ENCODE measurements around the gene PBX3. TPM values are rescaled to one million over a fixed set of nuclear protein-coding genes. Genes with fewer than 3 reads are reported as not detected.
"Not testable (repeated sequence)": the region's sequence is repeated elsewhere in the genome, so short reads cannot be mapped to it uniquely, and the experiment has no call there.

PBX3 gene
- total RNA-seq, 1 experiment from 2014 or later: 9.6 TPM

- peak; percentile 12 for DNase-seq (ENCODE audit: low spot score)
Observed at GRCh38 chr9:125822160-125822559, 75.0 kb downstream of the PBX3 start.

- DNase-seq (ENCODE audit: low spot score): no peak
Observed at GRCh38 chr9:125822902-125823301, 75.7 kb downstream of the PBX3 start.

DNA sequence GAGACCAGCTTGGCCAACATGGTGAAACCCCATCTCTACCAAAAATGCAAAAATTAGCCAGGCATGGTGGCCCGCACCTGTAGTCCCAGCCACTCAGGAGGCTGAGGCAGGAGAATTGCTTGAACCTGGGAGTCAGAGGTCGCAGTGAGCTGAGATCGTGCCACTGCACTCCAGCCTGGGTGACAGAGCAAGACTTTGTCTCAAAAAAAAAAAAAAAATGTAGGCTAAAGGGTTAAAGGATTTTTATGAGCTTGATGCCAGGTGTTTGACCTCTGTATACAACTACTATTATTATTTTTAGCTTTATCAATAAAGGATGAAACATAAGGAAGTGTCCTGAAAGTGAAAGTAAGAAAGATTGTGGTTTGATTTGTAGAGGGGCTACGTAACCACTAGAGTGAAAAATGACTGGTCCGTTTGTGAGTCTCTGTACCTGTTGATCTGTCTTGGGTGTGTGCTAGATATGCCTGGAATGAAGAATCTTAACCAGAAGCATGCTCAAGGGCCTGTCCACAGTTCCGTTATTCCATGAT lies 76.8 kb downstream of the PBX3 start:
- not testable (repeated sequence) for DNase-seq (ENCODE audit: low spot score)

- no peak for DNase-seq (ENCODE audit: low spot score)
Observed at GRCh38 chr9:125825762-125826161, 78.6 kb downstream of the PBX3 start.

DNA sequence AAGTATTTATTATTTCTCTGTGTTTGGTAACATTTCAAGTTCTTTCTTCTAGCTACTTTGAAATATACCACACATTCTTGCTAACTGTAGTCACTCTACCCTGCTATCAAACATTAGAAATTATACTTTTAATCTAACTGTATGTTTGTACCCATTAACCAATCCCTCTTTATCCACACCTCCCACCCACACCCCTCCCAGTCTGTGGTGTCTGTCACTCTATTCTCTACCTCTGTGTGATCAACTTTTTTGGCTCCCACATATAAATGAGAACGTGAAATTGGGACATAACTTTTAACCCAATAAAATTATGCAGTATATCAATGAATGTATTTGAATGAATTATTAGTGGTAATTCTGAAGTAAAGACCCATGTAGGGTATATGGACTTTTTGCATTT lies 79.7 kb downstream of the PBX3 start:
- DNase-seq (ENCODE audit: low spot score): no peak

DNA sequence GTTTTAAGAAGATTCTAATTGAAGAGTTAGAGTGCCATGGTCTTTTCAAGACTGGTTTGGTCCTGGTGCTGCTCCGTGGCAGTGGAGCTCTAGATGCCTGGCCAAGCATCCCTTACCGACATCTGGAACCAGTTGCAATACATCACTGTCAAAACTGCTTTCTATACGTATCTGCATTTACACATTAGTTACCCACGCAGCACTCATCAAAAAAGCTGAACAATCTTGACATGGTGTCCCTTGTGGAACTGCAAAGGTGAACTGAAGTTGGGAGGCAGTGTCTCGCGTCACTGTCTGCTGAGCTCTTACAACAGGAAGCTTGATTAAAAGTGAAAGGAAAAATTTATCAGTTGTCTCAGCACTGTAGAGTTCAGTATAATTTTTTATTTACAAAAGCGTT lies 82.6 kb downstream of the PBX3 start:
- no peak for DNase-seq (ENCODE audit: low spot score)

- no peak for DNase-seq (ENCODE audit: low spot score)
Observed at GRCh38 chr9:125831054-125831453, 83.9 kb downstream of the PBX3 start.

DNA sequence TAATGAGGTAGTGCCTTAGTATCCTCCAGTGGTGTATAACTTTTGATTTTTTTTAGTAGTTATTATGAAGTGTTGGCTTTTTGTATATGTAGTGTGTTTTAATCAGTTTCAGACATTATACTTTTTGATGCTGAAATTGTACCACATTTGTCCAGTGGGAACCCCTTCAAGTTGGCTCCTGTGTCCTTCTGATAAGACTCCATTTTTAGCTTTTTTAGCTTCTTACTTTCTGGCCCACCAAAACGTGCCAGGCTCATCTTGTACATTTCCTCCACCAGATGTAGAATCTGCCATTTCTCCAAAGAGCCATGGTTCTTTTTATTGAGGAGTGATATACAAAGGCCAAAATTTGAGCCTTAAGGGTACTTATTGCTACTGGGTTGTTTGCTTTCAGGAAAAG lies 84.4 kb downstream of the PBX3 start:
- DNase-seq (ENCODE audit: low spot score): no peak

GRCh38 chr9:125835655-125836054 lies 88.5 kb downstream of the PBX3 start:
- no peak for DNase-seq (ENCODE audit: low spot score)

GRCh38 chr9:125839317-125839716 lies 92.1 kb downstream of the PBX3 start:
- DNase-seq (ENCODE audit: low spot score): no peak

DNA sequence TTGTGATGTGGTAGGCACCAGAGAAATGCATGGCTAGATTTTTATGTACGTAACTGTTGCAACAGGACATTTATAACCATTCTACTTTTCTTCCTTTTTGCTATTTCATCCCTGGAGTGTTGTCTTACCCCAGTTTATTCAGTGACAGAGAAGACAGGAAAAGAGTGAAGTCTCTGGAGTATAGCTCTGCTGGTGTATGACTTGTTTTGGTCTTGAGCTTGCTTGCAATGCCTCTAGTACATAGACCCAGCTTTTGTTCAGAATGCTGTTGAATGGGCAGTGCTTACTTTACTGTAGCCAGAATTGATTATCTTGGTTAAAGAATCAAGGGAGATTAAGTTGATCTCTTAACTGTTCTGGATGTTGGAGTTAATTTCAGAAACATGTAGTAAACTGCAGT lies 94.3 kb downstream of the PBX3 start:
- DNase-seq (ENCODE audit: low spot score): no peak

- no peak for DNase-seq (ENCODE audit: low spot score)
Observed at GRCh38 chr9:125842242-125842641, 95.1 kb downstream of the PBX3 start.

GRCh38 chr9:125843646-125844045 lies 96.5 kb downstream of the PBX3 start:
- DNase-seq (ENCODE audit: low spot score): no peak

- DNase-seq (ENCODE audit: low spot score): no peak
Observed at GRCh38 chr9:125844611-125845010, 97.4 kb downstream of the PBX3 start.

DNA sequence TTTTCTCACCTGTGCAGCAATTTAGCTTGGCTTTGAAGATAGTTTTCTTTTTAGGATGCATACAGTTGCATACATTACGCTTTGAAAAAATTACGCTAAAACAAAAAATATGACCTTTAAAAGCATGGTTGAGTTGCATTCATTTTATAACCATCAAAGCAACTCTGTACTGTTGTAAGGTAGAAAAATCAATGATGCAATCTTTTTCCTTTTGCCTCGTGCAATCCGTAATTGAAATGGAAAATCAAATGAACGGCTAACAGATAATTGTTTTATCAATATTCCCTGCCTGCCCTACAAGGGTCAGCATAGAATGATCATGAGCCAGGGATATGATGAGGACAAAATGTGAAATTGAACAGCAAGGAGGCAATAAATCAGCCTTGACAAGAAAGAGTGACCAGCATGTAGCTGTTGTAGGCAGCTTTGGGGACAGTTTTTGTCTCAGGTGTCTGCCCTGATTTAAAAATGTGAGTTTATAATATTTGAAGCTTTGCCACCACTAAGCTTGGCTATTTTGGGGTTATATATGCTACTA lies 98.2 kb downstream of the PBX3 start:
- DNase-seq (ENCODE audit: low spot score): no peak

GRCh38 chr9:125847735-125848134 lies 100.6 kb downstream of the PBX3 start:
- DNase-seq (ENCODE audit: low spot score): no peak

DNA sequence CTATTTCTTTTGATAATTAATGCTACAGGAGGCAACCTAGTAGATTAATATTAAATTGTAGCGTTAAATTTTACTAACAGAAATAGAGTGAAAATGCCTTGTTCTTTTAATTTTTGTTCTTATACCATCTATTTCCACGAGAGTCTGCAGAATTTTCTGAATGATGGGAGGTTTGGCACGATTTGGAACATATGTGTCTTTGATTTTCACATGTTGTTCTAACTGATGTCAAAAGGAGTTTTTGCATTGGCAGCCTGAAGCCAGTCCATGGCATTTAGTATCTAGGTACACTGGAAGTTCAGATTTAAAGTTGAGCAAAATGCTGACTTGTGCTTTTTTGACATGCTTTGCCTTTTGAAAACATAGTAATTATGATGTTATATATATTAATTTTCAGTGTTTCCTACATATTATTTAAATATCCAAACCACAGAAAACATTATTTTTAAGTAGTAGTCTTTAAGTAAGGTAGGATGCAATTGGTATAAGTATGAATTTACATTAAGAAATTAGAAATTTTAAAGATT lies 103.0 kb downstream of the PBX3 start:
- DNase-seq (ENCODE audit: low spot score): no peak

DNA sequence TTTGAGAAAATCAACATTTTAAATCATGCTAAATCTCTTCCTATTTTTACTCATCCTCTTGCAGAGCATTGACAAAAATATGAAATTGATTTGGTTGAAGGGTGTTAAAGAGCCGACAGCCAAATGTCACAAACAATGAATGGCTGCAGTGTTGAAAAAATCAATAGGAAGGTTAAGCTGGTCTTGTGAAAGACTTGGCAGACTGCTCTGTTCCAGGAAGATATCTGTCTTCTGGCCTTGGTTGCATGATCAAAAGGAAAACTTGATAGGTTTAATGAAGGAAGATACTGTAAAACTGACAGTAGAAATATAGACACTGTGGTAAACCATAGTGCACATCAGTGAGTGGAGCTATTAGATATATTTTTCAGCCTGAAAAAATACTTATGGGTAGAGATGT lies 103.6 kb downstream of the PBX3 start:
- no peak for DNase-seq (ENCODE audit: low spot score)

GRCh38 chr9:125851979-125852378 lies 104.8 kb downstream of the PBX3 start:
- DNase-seq (ENCODE audit: low spot score): no peak

- no peak for DNase-seq (ENCODE audit: low spot score)
Observed at GRCh38 chr9:125852386-125852785, 105.2 kb downstream of the PBX3 start.

DNA sequence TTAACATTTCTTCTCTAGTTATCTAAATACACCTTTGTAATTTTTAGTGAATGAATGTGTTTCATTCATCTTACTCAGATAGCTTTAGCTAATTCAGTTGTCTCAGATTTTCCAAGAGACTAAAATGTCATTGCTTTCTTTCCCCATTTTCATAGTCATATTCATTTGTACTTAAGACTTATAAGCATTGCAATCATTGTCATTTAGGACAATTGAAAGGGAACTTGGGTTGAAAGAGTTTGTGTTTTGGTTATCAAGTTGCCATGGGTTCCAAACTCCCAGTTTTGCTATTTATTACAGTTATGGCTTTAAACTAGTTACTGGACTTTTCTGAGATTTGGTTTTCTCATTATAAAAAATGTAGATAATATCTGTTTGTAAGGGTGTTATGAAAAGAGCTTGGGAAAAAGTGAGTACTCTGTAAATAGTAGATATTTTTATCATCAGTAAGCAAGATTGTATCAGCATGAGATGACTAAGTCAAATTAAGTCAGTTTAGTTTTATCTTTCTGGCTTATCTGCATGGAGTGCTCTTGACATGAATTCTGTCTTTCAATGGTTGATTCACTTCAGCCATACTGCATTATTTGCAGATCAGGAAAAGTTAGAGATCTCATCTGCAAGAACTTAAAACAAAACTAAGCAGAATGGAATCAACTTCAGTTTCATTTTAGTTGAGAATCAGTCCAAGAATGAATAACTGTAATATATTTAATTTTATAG lies 107.5 kb downstream of the PBX3 start:
- no peak for DNase-seq (ENCODE audit: low spot score)

GRCh38 chr9:125856331-125856730 lies 109.2 kb downstream of the PBX3 start:
- DNase-seq (ENCODE audit: low spot score): no peak

GRCh38 chr9:125861405-125862058 lies 114.4 kb downstream of the PBX3 start:
- no peak for DNase-seq (ENCODE audit: low spot score)
